Measurements from ENCODE around the gene MINDY4B. TPM values are rescaled to one million over a fixed set of nuclear protein-coding genes. Genes with fewer than 3 reads are reported as not detected.

Gene MINDY4B
- not detected for polyA plus RNA-seq (2012; ENCODE audit: missing spikeins)

DNA sequence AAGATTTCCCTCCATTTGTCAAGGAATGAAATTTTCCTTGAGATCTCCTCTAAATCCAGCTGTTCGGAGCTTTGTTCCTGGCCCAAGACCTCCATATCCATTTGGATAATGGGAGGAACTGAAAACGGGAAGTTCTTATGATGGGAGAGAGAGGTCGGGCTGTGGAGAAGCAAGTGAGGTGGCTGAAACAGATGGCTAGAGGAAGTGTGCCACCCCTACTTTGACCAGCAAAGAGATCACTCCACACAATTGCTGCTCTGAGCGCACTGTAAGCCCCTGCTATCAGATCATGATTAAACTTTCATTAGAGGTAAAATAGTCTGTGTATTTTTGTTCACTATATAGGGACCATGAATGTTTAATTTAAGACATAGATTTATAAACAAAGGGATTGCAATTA lies at the start of gene MINDY4B:
TSS of gene MINDY4B (minus strand) at position 101 of the 400 bp plus-strand sequence. CDS start at position 101, 0 bp downstream.
- TF ChIP-seq POLR2A (IDR thresholded peaks at IDR 0.05; ENCODE audit: low read depth, low read length) (no peak), POLR2AphosphoS5 (IDR thresholded peaks at IDR 0.05; ENCODE audit: low read depth, low read length) (no peak)
- DNase-seq (ENCODE audit: insufficient read length), result no peak
- FAIRE-seq, result no peak

DNA sequence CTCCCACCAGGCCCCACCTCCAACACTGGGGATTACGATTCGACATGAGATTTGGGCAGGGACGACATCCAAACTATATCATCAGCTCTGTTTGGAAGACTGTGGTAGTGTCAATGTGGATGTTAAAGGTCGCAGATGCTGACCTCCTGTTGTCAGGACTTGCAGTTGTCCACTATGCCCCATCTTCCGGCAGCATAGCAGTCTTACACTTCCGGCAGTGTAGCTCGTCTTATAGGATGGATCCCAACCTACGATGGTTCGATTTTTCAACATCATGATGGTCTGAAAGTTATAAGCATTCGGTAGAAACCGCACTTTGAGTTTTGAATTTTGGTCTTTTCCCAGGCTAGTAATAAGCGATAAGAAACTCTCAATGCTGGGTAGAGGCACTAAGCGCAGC lies 46.7 kb upstream of the MINDY4B start:
- FAIRE-seq (no peak), DNase-seq (ENCODE audit: insufficient read length) (no peak)
- TF ChIP-seq POLR2A (IDR thresholded peaks at IDR 0.05; ENCODE audit: low read depth, low read length), result no peak
- TF ChIP-seq POLR2AphosphoS5 (IDR thresholded peaks at IDR 0.05; ENCODE audit: low read depth, low read length), result no peak
- no peak for TF ChIP-seq TAF1 (IDR thresholded peaks at IDR 0.05; ENCODE audit: borderline replicate concordance, low read depth, low read length)

DNA sequence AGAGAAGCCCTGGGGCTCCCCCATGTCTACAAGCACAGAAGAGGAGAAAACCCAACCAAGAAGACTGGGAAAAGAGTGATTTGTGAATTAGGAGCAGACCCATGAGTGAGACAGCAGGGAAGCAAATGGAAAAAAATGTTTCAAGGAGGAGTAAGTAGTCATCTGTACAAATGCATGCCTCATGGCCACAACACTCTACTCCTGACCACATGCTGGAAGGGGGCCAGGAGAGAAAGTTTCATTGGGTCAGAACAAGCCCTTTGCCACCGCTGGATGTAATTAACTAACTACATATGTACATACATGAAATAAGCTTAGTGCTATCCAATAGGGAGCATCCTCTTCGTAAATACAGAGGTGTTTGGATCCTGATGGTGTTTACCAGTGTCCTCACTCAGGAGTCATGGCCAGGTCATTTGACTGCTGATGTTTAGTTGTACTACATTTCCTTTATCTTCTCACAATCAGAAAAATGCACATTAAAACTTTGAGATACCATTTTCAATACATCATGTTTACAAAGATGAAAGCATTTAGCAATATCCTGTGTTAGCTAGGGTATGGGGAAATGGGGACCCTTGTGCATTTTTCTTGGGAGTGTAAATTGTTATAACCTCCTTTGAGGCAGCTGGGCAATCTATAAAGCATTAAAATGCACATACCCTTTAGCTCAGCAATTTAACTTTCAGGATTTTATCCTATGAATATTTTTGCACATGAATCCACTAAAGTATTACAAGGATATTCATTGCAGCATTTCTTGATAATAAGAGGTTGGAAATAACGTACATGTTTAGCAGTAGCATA lies 40.2 kb upstream of the MINDY4B start:
- TF ChIP-seq POLR2A (IDR thresholded peaks at IDR 0.05; ENCODE audit: low read depth, low read length) (no peak), TAF1 (IDR thresholded peaks at IDR 0.05; ENCODE audit: borderline replicate concordance, low read depth, low read length) (no peak), POLR2AphosphoS5 (IDR thresholded peaks at IDR 0.05; ENCODE audit: low read depth, low read length) (no peak)
- FAIRE-seq (no peak), DNase-seq (ENCODE audit: insufficient read length) (no peak)

GRCh38 chr3:150942221-150942620 lies 37.0 kb upstream of the MINDY4B start:
- no peak for FAIRE-seq
- DNase-seq (ENCODE audit: insufficient read length), result no peak
- TF ChIP-seq TAF1 (IDR thresholded peaks at IDR 0.05; ENCODE audit: borderline replicate concordance, low read depth, low read length) (no peak), POLR2A (IDR thresholded peaks at IDR 0.05; ENCODE audit: low read depth, low read length) (no peak), POLR2AphosphoS5 (IDR thresholded peaks at IDR 0.05; ENCODE audit: low read depth, low read length) (no peak)

- peak; percentile 84 for FAIRE-seq
- no peak for DNase-seq (ENCODE audit: insufficient read length)
- TF ChIP-seq POLR2A (IDR thresholded peaks at IDR 0.05; ENCODE audit: low read depth, low read length) (no peak), POLR2AphosphoS5 (IDR thresholded peaks at IDR 0.05; ENCODE audit: low read depth, low read length) (no peak), TAF1 (IDR thresholded peaks at IDR 0.05; ENCODE audit: borderline replicate concordance, low read depth, low read length) (no peak)
Observed at GRCh38 chr3:150936693-150937092, 31.5 kb upstream of the MINDY4B start.

GRCh38 chr3:150933473-150933995 lies 28.3 kb upstream of the MINDY4B start:
- no peak for FAIRE-seq
- TF ChIP-seq POLR2AphosphoS5 (IDR thresholded peaks at IDR 0.05; ENCODE audit: low read depth, low read length) (no peak), POLR2A (IDR thresholded peaks at IDR 0.05; ENCODE audit: low read depth, low read length) (no peak), TAF1 (IDR thresholded peaks at IDR 0.05; ENCODE audit: borderline replicate concordance, low read depth, low read length) (no peak)
- DNase-seq (ENCODE audit: insufficient read length), result no peak

- TF ChIP-seq TAF1 (IDR thresholded peaks at IDR 0.05; ENCODE audit: borderline replicate concordance, low read depth, low read length) (no peak), POLR2AphosphoS5 (IDR thresholded peaks at IDR 0.05; ENCODE audit: low read depth, low read length) (no peak), POLR2A (IDR thresholded peaks at IDR 0.05; ENCODE audit: low read depth, low read length) (no peak)
- no peak for FAIRE-seq
- DNase-seq (ENCODE audit: insufficient read length), result no peak
Observed at GRCh38 chr3:150931745-150932144, 26.5 kb upstream of the MINDY4B start.

DNA sequence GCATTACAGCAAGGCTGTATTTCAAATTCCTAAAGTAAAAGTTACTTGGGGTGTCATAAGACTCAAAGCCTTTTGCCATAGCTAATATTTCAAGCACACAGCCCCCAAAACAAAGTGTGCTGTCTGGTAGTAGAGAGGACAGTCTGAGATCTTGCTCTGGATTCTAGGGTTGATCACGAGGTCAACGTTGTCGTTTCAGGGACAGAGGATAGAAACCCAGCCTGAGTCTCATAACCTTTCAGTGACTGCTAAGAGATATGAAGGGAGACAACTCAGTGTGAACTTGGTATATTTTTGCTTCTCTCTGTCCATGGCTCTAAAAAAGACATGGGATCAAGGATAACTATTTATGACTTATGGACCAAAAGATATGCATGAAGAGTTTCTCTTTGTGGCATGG lies 25.6 kb upstream of the MINDY4B start:
- no peak for FAIRE-seq
- DNase-seq (ENCODE audit: insufficient read length), result no peak
- no peak for TF ChIP-seq POLR2AphosphoS5 (IDR thresholded peaks at IDR 0.05; ENCODE audit: low read depth, low read length)
- TF ChIP-seq TAF1 (IDR thresholded peaks at IDR 0.05; ENCODE audit: borderline replicate concordance, low read depth, low read length), result no peak
- TF ChIP-seq POLR2A (IDR thresholded peaks at IDR 0.05; ENCODE audit: low read depth, low read length), result no peak

DNA sequence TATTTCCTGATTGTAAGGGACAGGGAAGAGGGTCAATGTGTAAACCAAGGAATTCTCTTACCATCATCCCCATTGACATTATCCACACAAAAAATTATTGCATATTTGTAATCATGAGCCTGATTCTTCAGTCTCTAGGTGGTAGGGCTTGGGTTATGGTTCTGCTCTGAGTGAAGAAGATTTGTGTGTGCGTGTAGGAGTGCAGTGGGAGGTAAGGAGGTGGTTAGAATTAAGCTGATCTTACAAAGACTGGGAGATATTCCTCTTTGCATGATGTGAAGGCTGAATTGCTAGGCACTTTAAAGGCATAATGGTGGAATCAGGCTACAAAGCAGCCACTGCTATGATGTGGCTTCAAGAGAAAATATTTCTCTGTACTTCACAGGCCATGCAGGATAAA lies 23.0 kb upstream of the MINDY4B start:
- no peak for FAIRE-seq
- TF ChIP-seq POLR2A (IDR thresholded peaks at IDR 0.05; ENCODE audit: low read depth, low read length), result no peak
- no peak for TF ChIP-seq TAF1 (IDR thresholded peaks at IDR 0.05; ENCODE audit: borderline replicate concordance, low read depth, low read length)
- TF ChIP-seq POLR2AphosphoS5 (IDR thresholded peaks at IDR 0.05; ENCODE audit: low read depth, low read length), result no peak
- no peak for DNase-seq (ENCODE audit: insufficient read length)

GRCh38 chr3:150926328-150926727 lies 21.1 kb upstream of the MINDY4B start:
- DNase-seq (ENCODE audit: insufficient read length) (no peak), FAIRE-seq (no peak)
- TF ChIP-seq TAF1 (IDR thresholded peaks at IDR 0.05; ENCODE audit: borderline replicate concordance, low read depth, low read length) (no peak), POLR2AphosphoS5 (IDR thresholded peaks at IDR 0.05; ENCODE audit: low read depth, low read length) (no peak), POLR2A (IDR thresholded peaks at IDR 0.05; ENCODE audit: low read depth, low read length) (no peak)

DNA sequence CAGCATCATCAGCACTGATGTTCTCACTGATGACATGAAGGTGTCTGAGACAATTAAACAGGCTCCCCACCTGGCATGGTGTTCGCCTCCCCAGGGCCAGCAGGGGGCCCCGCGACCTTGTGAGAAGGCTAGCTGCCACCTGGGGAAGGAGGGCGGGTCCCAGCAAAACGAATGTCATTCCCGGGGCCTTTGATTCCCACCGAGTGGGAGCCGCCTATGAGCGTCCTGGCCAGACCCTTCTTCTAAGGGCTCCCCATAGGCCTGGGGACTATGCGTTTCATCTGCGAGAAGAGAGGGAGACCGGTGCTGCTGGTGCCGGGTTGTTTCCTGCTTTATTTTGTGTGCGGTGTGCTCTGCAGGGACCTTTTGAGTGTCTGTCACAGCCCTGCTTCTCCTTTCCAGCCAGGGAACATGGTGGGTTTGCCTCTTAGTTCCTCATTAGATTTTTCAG lies 20.5 kb upstream of the MINDY4B start:
- peak; percentile 74 for FAIRE-seq
- TF ChIP-seq POLR2A (IDR thresholded peaks at IDR 0.05; ENCODE audit: low read depth, low read length), result no peak
- no peak for TF ChIP-seq POLR2AphosphoS5 (IDR thresholded peaks at IDR 0.05; ENCODE audit: low read depth, low read length)
- TF ChIP-seq TAF1 (IDR thresholded peaks at IDR 0.05; ENCODE audit: borderline replicate concordance, low read depth, low read length), result no peak
- DNase-seq (ENCODE audit: insufficient read length), result peak; percentile 23

GRCh38 chr3:150922611-150923010 lies 17.4 kb upstream of the MINDY4B start:
- FAIRE-seq (no peak), DNase-seq (ENCODE audit: insufficient read length) (no peak)
- TF ChIP-seq POLR2A (IDR thresholded peaks at IDR 0.05; ENCODE audit: low read depth, low read length) (no peak), POLR2AphosphoS5 (IDR thresholded peaks at IDR 0.05; ENCODE audit: low read depth, low read length) (no peak), TAF1 (IDR thresholded peaks at IDR 0.05; ENCODE audit: borderline replicate concordance, low read depth, low read length) (no peak)

Data from GM12892 (cell line).